Heart left ventricle (tissue), 13 donors: ENCODE results near the gene MARVELD3.

ENCODE experiments used
- POLR2A ChIP-seq, 2 donors: fragments of 450-650 bp; IDR thresholded peaks; one replicate each; pipeline ENCODE4 v1.6.1; 2017; ENCODE audit warnings: antibody characterized with exemption in 2 of 2, mild to moderate bottlenecking in 2 of 2, moderate library complexity in 2 of 2
- TF ChIP-seq, protein P1 (sequence below), 12 donors: fragments of 200-600 bp; sonication (generic) in 4 of 12; IDR thresholded peaks; one replicate each; pipeline versions ENCODE4 v1.5.0 to v1.8.0; 2018 to 2022; ENCODE audit warnings: antibody characterized with exemption in 12 of 12, mild to moderate bottlenecking in 5 of 12
- donor health status: ischemic (EF 13 %, LVEDD 7.1; RV severe dilation, severe dysfunction).
- donor health status: DM: no; HTN: yes; CAD: no.
- donor health status: DM: no; HTN: no; CAD: no.
- donor health status: ischemic (EF 25% LVEDD 6.9; RV normal size, moderate dysfunction).
- donor health status: ischemic (EF 25% LVEDD 5.7; RV mildly dilated, moderate dysfunction).
- donor health status: ischemic (EF 35%, LVEDD 5.7; RV mildly dilated, moderate dysfunction).
- donor health status: nonischemic (EF 11% LVEDD 7.7; RV severe dilation, severe dysfunction).
- donor health status: DM: yes; HTN: yes; CAD: no.
- donor health status: PGD.
- donor health status: ischemic (EF 29% LVEDD 5.4; RV normal size, mild dysfunction).
- donor health status: nonischemic (EF 23%, LVEDD 6.1; RV moderate dilation, normal function).

DNA sequence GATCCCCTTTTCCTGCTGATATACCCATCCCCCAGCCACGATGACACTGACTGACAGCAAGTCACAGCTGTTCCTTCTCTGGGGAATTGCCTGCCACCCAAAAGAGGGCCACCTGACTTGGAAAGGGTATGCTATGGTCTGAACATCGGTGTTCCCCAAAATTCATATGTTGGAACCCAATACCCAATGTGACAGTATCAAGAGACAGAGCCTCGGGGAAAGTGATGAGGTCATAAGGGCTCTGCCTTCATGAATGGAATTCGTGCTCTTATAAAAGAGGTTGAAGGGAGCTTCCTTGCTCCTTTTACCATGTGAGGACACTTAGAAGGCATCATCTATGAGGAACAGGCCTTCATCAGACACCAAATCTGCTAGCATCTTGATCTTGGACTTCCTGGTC is 7.6 kb upstream of the MARVELD3 start:
- TF ChIP-seq, protein P1, sequence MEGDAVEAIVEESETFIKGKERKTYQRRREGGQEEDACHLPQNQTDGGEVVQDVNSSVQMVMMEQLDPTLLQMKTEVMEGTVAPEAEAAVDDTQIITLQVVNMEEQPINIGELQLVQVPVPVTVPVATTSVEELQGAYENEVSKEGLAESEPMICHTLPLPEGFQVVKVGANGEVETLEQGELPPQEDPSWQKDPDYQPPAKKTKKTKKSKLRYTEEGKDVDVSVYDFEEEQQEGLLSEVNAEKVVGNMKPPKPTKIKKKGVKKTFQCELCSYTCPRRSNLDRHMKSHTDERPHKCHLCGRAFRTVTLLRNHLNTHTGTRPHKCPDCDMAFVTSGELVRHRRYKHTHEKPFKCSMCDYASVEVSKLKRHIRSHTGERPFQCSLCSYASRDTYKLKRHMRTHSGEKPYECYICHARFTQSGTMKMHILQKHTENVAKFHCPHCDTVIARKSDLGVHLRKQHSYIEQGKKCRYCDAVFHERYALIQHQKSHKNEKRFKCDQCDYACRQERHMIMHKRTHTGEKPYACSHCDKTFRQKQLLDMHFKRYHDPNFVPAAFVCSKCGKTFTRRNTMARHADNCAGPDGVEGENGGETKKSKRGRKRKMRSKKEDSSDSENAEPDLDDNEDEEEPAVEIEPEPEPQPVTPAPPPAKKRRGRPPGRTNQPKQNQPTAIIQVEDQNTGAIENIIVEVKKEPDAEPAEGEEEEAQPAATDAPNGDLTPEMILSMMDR (IDR thresholded peaks at IDR 0.05): no peak
- no peak for TF ChIP-seq POLR2A (IDR thresholded peaks at IDR 0.05)
